PC-9 (cell line): ENCODE results near the gene VAMP5. TPM values are rescaled to one million over a fixed set of nuclear protein-coding genes. Genes with fewer than 3 reads are reported as not detected.

Source experiments
- BruUV-seq: library from RNA; stranded (reverse); fragments of 400-500 nt; replicated peaks from 2 replicates; lab custom pipeline; 2021; lab: Mats Ljungman, UMichigan
- CTCF ChIA-PET: fragments of 300-600 bp; sonication (Branson Sonifier 250); formaldehyde crosslinking; loops from one replicate; lab custom pipeline; 2022; ENCODE audit warnings: antibody characterized with exemption; lab: Charles Lee
- POLR2A ChIA-PET: fragments of 300-600 bp; sonication (Branson Sonifier 250); formaldehyde crosslinking; loops from one replicate; lab custom pipeline; 2022; ENCODE audit warnings: antibody characterized with exemption; ENCODE audit not compliant: unreplicated experiment; lab: Charles Lee
- DNase-seq, 2 experiments: peaks; one replicate each; pipeline versions ENCODE4 v3.0.0 to v3.0.0-alpha.2; 2015 to 2022; ENCODE audit warnings: mixed read lengths in 1 of 2
- H2AFZ ChIP-seq: fragments of 200-600 bp; sonication (generic); 2 replicates; pipeline ENCODE4 v1.8.1; 2017; ENCODE audit warnings: antibody characterized with exemption
- H3F3A ChIP-seq: fragments of 200-600 bp; sonication (generic); 2 replicates; pipeline ENCODE4 v1.8.1; 2017; ENCODE audit warnings: antibody characterized with exemption, mild to moderate bottlenecking, low read depth; ENCODE audit not compliant: insufficient read depth
- H3K27ac ChIP-seq: fragments of 200-600 bp; sonication (generic); 2 replicates; pipeline ENCODE4 v1.6.1; 2016; ENCODE audit warnings: mixed run types
- H3K27me3 ChIP-seq: fragments of 200-600 bp; sonication (generic); 2 replicates; pipeline ENCODE4 v1.6.1; 2016; ENCODE audit warnings: low read depth, mixed run types; ENCODE audit not compliant: insufficient read depth
- H3K36me3 ChIP-seq: fragments of 200-600 bp; sonication (generic); 2 replicates; pipeline ENCODE4 v1.6.1; 2016; ENCODE audit warnings: low read depth, mixed run types
- H3K4me1 ChIP-seq: fragments of 200-600 bp; sonication (generic); replicated peaks from 2 replicates; pipeline ENCODE4 v1.6.1; 2016; ENCODE audit warnings: mixed run types; ENCODE audit not compliant: insufficient read depth
- H3K4me2 ChIP-seq: fragments of 200-600 bp; sonication (generic); 2 replicates; pipeline ENCODE4 v1.6.1; 2017; ENCODE audit warnings: mixed run types
- H3K4me3 ChIP-seq: fragments of 200-600 bp; sonication (generic); 2 replicates; pipeline ENCODE4 v1.6.1; 2016; ENCODE audit warnings: mixed run types
- H3K79me2 ChIP-seq: fragments of 200-600 bp; sonication (generic); 2 replicates; pipeline ENCODE4 v1.6.1; 2017; ENCODE audit warnings: low read depth, mixed run types
- H3K9me2 ChIP-seq: fragments of 200-600 bp; sonication (generic); 2 replicates; pipeline ENCODE4 v1.8.1; 2017; ENCODE audit warnings: mild to moderate bottlenecking; ENCODE audit not compliant: insufficient read depth
- H3K9me3 ChIP-seq: fragments of 200-600 bp; sonication (generic); 2 replicates; pipeline ENCODE4 v1.8.1; 2016; ENCODE audit warnings: low read depth; ENCODE audit not compliant: insufficient read depth
- H4K20me1 ChIP-seq: fragments of 200-600 bp; sonication (generic); 2 replicates; pipeline ENCODE4 v1.8.1; 2017; ENCODE audit not compliant: insufficient read depth
- EZH2 ChIP-seq: fragments of 200-600 bp; sonication (generic); IDR thresholded peaks from 2 replicates; pipeline ENCODE4 v1.8.0; 2017; ENCODE audit warnings: antibody characterized with exemption, low read depth
- intact Hi-C: fragments of 100-400 bp; cut with micrococcal nuclease; formaldehyde crosslinking; loops from one replicate; pipeline ENCODE4 v1.10.0; 2022; ENCODE audit not compliant: unreplicated experiment
- total RNA-seq: library from RNA; stranded (reverse); gene quantifications from 2 replicates; pipeline ENCODE4 v1.2.3, GENCODE V29; 2021
- TF ChIP-seq, protein P1 (sequence below): fragments of 200-600 bp; sonication (generic); conservative IDR thresholded peaks from 2 replicates; pipeline ENCODE4 v1.6.1; 2017; ENCODE audit warnings: mixed run types, antibody characterized with exemption, mild to moderate bottlenecking, moderate library complexity

The VAMP5 gene
- total RNA-seq, 1 experiment from 2014 or later = 7.2 TPM

- Histone ChIP-seq H3K27me3 (no peaks in the 10 kb centered on the region), H4K20me1 (no peaks in the 10 kb centered on the region), H3K79me2 (peaks cover 26% of the 10 kb centered on the region), H3K9me2 (no peaks in the 10 kb centered on the region), H2AFZ (no peak overlapping the region), H3K4me3 (no peak overlapping the region), H3K4me2 (peak overlapping the region; percentile 94), H3K4me1 (peaks cover 23% of the 10 kb centered on the region), H3K9me3 (no peaks in the 10 kb centered on the region), H3K36me3 (0 out of 2 replicates have a peak, but pooled peaks cover 7% of the 10 kb centered on the region), H3F3A (peaks cover 25% of the 10 kb centered on the region), H3K27ac (no peak overlapping the region)
- no TSS peak for BruUV-seq
- intact Hi-C loops = no loop called here
- POLR2A ChIA-PET = no interaction called here
- CTCF ChIA-PET = no interaction called here
- TF ChIP-seq, protein P1, sequence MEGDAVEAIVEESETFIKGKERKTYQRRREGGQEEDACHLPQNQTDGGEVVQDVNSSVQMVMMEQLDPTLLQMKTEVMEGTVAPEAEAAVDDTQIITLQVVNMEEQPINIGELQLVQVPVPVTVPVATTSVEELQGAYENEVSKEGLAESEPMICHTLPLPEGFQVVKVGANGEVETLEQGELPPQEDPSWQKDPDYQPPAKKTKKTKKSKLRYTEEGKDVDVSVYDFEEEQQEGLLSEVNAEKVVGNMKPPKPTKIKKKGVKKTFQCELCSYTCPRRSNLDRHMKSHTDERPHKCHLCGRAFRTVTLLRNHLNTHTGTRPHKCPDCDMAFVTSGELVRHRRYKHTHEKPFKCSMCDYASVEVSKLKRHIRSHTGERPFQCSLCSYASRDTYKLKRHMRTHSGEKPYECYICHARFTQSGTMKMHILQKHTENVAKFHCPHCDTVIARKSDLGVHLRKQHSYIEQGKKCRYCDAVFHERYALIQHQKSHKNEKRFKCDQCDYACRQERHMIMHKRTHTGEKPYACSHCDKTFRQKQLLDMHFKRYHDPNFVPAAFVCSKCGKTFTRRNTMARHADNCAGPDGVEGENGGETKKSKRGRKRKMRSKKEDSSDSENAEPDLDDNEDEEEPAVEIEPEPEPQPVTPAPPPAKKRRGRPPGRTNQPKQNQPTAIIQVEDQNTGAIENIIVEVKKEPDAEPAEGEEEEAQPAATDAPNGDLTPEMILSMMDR = no peak
- no peak for TF ChIP-seq EZH2
- DNase-seq = no peak
Observed at GRCh38 chr2:85579266-85579935, 4.8 kb upstream of the VAMP5 start.

DNA sequence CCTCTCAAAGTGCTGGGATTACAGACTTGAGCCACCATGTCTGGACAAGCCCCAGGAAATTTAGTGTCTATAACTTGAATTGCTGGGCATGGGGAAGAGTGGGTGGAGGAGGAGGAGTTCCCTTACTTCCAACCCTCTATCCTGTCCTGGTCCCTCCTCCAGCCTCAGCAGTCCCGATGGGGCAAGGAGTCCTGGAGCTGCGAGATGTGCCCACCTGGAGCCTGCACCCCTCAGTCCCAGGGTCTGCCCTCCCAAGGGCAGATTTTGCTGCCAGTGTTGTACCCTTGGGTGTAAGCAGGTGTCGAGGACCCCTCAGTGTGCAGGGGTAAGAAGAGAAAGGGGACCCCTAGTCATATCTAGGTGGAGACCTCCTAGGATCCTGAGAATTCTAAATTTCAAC lies 4.0 kb upstream of the VAMP5 start:
- H3K4me2 ChIP-seq = no peak overlapping the region
- H3F3A ChIP-seq = peaks cover 30% of the 10 kb centered on the region
- no peak overlapping the region for H3K4me3 ChIP-seq
- H3K9me3 ChIP-seq = no peaks in the 10 kb centered on the region
- H3K27me3 ChIP-seq = no peaks in the 10 kb centered on the region
- intact Hi-C loops = no loop called here
- no peaks in the 10 kb centered on the region for H3K9me2 ChIP-seq
- H3K36me3 ChIP-seq = 0 out of 2 replicates have a peak, but pooled peaks cover 7% of the 10 kb centered on the region
- ChIA-PET POLR2A (no interaction called here), CTCF (no interaction called here)
- no peak for DNase-seq
- H3K27ac ChIP-seq = no peak overlapping the region
- peaks cover 26% of the 10 kb centered on the region for H3K79me2 ChIP-seq
- H3K4me1 ChIP-seq = peaks cover 30% of the 10 kb centered on the region
- no TSS peak for BruUV-seq
- no peaks in the 10 kb centered on the region for H4K20me1 ChIP-seq
- no peak for TF ChIP-seq EZH2
- TF ChIP-seq, protein P1 = no peak
- H2AFZ ChIP-seq = no peak overlapping the region

DNA sequence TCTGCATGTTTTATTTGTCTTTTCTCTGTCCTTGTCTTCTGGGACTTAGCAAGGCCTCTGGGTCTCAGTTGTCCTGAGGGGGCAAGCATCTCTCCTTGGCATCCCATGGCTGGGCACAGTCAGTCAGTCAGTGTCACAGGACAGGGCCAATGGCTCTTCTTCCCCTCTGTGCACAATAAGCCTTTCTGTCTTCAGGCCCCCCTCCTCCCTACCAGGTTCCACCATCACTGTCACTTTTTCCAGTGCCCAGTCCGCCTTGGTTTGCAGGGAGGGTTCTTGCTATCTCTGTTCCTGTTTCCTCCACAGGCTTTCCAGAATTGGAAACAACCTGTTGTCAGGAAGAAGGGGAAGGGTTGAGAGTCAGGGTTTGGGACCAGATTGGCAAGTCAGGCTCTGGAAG lies 1.7 kb upstream of the VAMP5 start:
- no peak overlapping the region for H2AFZ ChIP-seq
- intact Hi-C loops = no loop called here
- peaks cover 26% of the 10 kb centered on the region for H3K79me2 ChIP-seq
- H3K27ac ChIP-seq = no peak overlapping the region
- H3K4me2 ChIP-seq = no peak overlapping the region
- POLR2A ChIA-PET = no interaction called here
- TF ChIP-seq EZH2 = no peak
- TF ChIP-seq, protein P1 = no peak
- H3K4me1 ChIP-seq = peaks cover 36% of the 10 kb centered on the region
- no peak overlapping the region for H3K4me3 ChIP-seq
- no peaks in the 10 kb centered on the region for H3K9me2 ChIP-seq
- no peaks in the 10 kb centered on the region for H3K9me3 ChIP-seq
- 0 out of 2 replicates have a peak, but pooled peaks cover 7% of the 10 kb centered on the region for H3K36me3 ChIP-seq
- H4K20me1 ChIP-seq = no peaks in the 10 kb centered on the region
- no peak for DNase-seq
- BruUV-seq = no TSS peak
- CTCF ChIA-PET = no interaction called here
- no peaks in the 10 kb centered on the region for H3K27me3 ChIP-seq
- peaks cover 36% of the 10 kb centered on the region for H3F3A ChIP-seq
